Measurements from ENCODE around the gene SGF29. TPM values are rescaled to one million over a fixed set of nuclear protein-coding genes. Genes with fewer than 3 reads are reported as not detected.
A peak's percentile ranks its signal among the peaks of the same experiment; 100 is the strongest.

Gene SGF29
- total RNA-seq, 1 experiment from 2014 or later, result 44.7 TPM

DNA sequence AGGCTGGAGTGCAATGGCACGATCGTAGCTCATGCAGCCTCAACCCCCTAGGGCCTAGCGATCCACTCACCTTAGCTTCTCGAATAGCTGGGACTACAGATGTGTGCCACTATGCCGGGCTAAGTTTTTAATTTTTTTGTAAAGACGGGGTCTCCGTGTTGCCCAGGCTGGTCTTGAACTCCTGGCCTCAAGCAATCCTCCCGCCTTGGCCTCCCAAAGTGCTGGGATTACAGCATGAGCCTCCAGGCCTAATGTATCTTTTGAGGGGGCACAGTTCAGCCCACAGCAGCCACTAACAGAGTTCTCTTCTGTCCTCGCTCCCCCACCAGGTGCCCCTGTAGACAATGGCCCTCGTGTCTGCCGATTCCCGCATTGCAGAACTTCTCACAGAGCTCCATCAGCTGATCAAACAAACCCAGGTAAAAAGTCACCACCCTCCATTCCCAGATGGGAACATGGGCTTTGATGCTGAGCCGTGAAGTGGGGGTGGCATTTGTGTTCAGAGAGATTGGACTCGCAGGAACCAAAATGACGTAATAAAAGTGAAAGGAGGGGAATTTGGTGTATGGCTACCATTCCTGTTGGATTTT, 27.1 kb downstream of the SGF29 start:
- Histone ChIP-seq H3K79me2 (ENCODE audit: low read length) (peaks cover 27% of the 10 kb centered on the region), H3K36me3 (ENCODE audit: insufficient read depth, low read length) (peaks cover 13% of the 10 kb centered on the region; the same call in 1 of the 2 replicates), H2AFZ (ENCODE audit: low read length) (no peak overlapping the region), H3K4me3 (ENCODE audit: low read length) (no peak overlapping the region), H3K27ac (ENCODE audit: low read length) (no peak overlapping the region), H4K20me1 (ENCODE audit: insufficient read depth, low read depth, low read length) (no peaks in the 10 kb centered on the region), H3K9ac (ENCODE audit: low read length) (no peak overlapping the region), H3K4me1 (ENCODE audit: low read length) (peaks cover 2% of the 10 kb centered on the region), H3K9me3 (ENCODE audit: low read length) (no peaks in the 10 kb centered on the region), H3K27me3 (ENCODE audit: low read length) (no peaks in the 10 kb centered on the region), H3K9me2 (replicated peaks; ENCODE audit: insufficient read depth, low read length) (no peaks in the 10 kb centered on the region), H3K4me2 (ENCODE audit: low read depth, low read length, poor library complexity, severe bottlenecking) (no peak overlapping the region)
- no peak for DNase-seq

- Histone ChIP-seq H3K9me3 (ENCODE audit: low read length) (no peaks in the 10 kb centered on the region), H3K4me3 (ENCODE audit: low read length) (no peak overlapping the region), H3K9ac (ENCODE audit: low read length) (no peak overlapping the region), H3K4me1 (ENCODE audit: low read length) (peaks cover 5% of the 10 kb centered on the region), H3K27ac (ENCODE audit: low read length) (peak overlapping the region; percentile 43; the same call in 1 of the 2 replicates), H3K27me3 (ENCODE audit: low read length) (no peaks in the 10 kb centered on the region), H3K9me2 (replicated peaks; ENCODE audit: insufficient read depth, low read length) (no peaks in the 10 kb centered on the region), H3K79me2 (ENCODE audit: low read length) (no peaks in the 10 kb centered on the region), H3K4me2 (ENCODE audit: low read depth, low read length, poor library complexity, severe bottlenecking) (no peak overlapping the region), H3K36me3 (ENCODE audit: insufficient read depth, low read length) (peaks cover 20% of the 10 kb centered on the region; the same call in 1 of the 2 replicates), H4K20me1 (ENCODE audit: insufficient read depth, low read depth, low read length) (no peaks in the 10 kb centered on the region), H2AFZ (ENCODE audit: low read length) (no peak overlapping the region)
- DNase-seq, result no peak
These were observed 32.0 kb downstream of the SGF29 start for GRCh38 chr16:28585674-28586073.

- Histone ChIP-seq H3K79me2 (ENCODE audit: low read length) (no peaks in the 10 kb centered on the region), H3K4me3 (ENCODE audit: low read length) (no peak overlapping the region), H3K27ac (ENCODE audit: low read length) (0 out of 2 replicates have a peak overlapping the region, but pooled peaks have one; percentile 43), H3K4me2 (ENCODE audit: low read depth, low read length, poor library complexity, severe bottlenecking) (no peak overlapping the region), H3K36me3 (ENCODE audit: insufficient read depth, low read length) (peaks cover 14% of the 10 kb centered on the region; the same call in 1 of the 2 replicates), H3K9me3 (ENCODE audit: low read length) (no peaks in the 10 kb centered on the region), H3K9me2 (replicated peaks; ENCODE audit: insufficient read depth, low read length) (no peaks in the 10 kb centered on the region), H3K9ac (ENCODE audit: low read length) (no peak overlapping the region), H3K27me3 (ENCODE audit: low read length) (no peaks in the 10 kb centered on the region), H3K4me1 (ENCODE audit: low read length) (peaks cover 5% of the 10 kb centered on the region), H4K20me1 (ENCODE audit: insufficient read depth, low read depth, low read length) (no peaks in the 10 kb centered on the region), H2AFZ (ENCODE audit: low read length) (no peak overlapping the region)
- no peak for DNase-seq
These were observed 32.7 kb downstream of the SGF29 start for GRCh38 chr16:28586466-28586865.

- no peaks in the 10 kb centered on the region for H3K79me2 ChIP-seq (ENCODE audit: low read length)
- no peak for DNase-seq
- H3K36me3 ChIP-seq (ENCODE audit: insufficient read depth, low read length), result peaks cover 14% of the 10 kb centered on the region; the same call in 1 of the 2 replicates
- H3K4me2 ChIP-seq (ENCODE audit: low read depth, low read length, poor library complexity, severe bottlenecking), result no peak overlapping the region
- H2AFZ ChIP-seq (ENCODE audit: low read length), result no peak overlapping the region
- no peak overlapping the region for H3K9ac ChIP-seq (ENCODE audit: low read length)
- no peak overlapping the region for H3K27ac ChIP-seq (ENCODE audit: low read length)
- peaks cover 5% of the 10 kb centered on the region for H3K4me1 ChIP-seq (ENCODE audit: low read length)
- no peaks in the 10 kb centered on the region for H3K27me3 ChIP-seq (ENCODE audit: low read length)
- H3K9me2 ChIP-seq (replicated peaks; ENCODE audit: insufficient read depth, low read length), result no peaks in the 10 kb centered on the region
- no peaks in the 10 kb centered on the region for H3K9me3 ChIP-seq (ENCODE audit: low read length)
- no peak overlapping the region for H3K4me3 ChIP-seq (ENCODE audit: low read length)
- H4K20me1 ChIP-seq (ENCODE audit: insufficient read depth, low read depth, low read length), result no peaks in the 10 kb centered on the region
These were observed 33.7 kb downstream of the SGF29 start for GRCh38 chr16:28587386-28587785.

GRCh38 chr16:28589069-28589468, 35.3 kb downstream of the SGF29 start:
- Histone ChIP-seq H3K27ac (ENCODE audit: low read length) (no peak overlapping the region), H3K4me1 (ENCODE audit: low read length) (peaks cover 5% of the 10 kb centered on the region), H3K36me3 (ENCODE audit: insufficient read depth, low read length) (peaks cover 9% of the 10 kb centered on the region; the same call in 1 of the 2 replicates), H3K4me3 (ENCODE audit: low read length) (no peak overlapping the region), H3K79me2 (ENCODE audit: low read length) (no peaks in the 10 kb centered on the region), H3K4me2 (ENCODE audit: low read depth, low read length, poor library complexity, severe bottlenecking) (no peak overlapping the region), H3K27me3 (ENCODE audit: low read length) (no peaks in the 10 kb centered on the region), H3K9me3 (ENCODE audit: low read length) (no peaks in the 10 kb centered on the region), H2AFZ (ENCODE audit: low read length) (no peak overlapping the region), H3K9ac (ENCODE audit: low read length) (no peak overlapping the region), H4K20me1 (ENCODE audit: insufficient read depth, low read depth, low read length) (no peaks in the 10 kb centered on the region), H3K9me2 (replicated peaks; ENCODE audit: insufficient read depth, low read length) (no peaks in the 10 kb centered on the region)
- DNase-seq, result no peak

DNA sequence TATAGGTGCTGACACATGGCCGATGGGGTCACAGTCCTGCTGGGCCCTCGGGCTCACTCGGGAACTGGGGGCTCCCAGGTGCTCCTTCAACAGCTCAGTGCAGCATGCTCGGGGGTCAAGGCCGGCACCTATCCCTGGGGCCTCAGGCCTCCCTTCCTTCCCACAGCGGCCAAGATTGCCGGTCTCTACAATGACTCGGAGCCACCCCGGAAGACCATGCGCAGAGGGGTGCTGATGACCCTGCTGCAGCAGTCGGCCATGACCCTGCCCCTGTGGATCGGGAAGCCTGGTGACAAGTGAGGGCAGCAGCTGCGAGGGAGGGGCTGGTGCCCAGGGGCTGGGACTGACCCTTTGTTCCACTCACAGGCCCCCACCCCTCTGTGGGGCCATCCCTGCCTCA, 36.2 kb downstream of the SGF29 start:
- Histone ChIP-seq H3K4me2 (ENCODE audit: low read depth, low read length, poor library complexity, severe bottlenecking) (no peak overlapping the region), H3K9me2 (replicated peaks; ENCODE audit: insufficient read depth, low read length) (no peaks in the 10 kb centered on the region), H3K9ac (ENCODE audit: low read length) (no peak overlapping the region), H4K20me1 (ENCODE audit: insufficient read depth, low read depth, low read length) (no peaks in the 10 kb centered on the region), H3K9me3 (ENCODE audit: low read length) (no peaks in the 10 kb centered on the region), H3K4me1 (ENCODE audit: low read length) (peaks cover 6% of the 10 kb centered on the region), H2AFZ (ENCODE audit: low read length) (no peak overlapping the region), H3K27ac (ENCODE audit: low read length) (no peak overlapping the region), H3K36me3 (ENCODE audit: insufficient read depth, low read length) (peaks cover 9% of the 10 kb centered on the region; the same call in 1 of the 2 replicates), H3K79me2 (ENCODE audit: low read length) (no peaks in the 10 kb centered on the region), H3K4me3 (ENCODE audit: low read length) (no peak overlapping the region), H3K27me3 (ENCODE audit: low read length) (no peaks in the 10 kb centered on the region)
- no peak for DNase-seq

- no peak overlapping the region for H3K9ac ChIP-seq (ENCODE audit: low read length)
- peaks cover 9% of the 10 kb centered on the region; the same call in 1 of the 2 replicates for H3K36me3 ChIP-seq (ENCODE audit: insufficient read depth, low read length)
These were observed 36.9 kb downstream of the SGF29 start for GRCh38 chr16:28590384-28591340.

GRCh38 chr16:28591355-28591754, 37.6 kb downstream of the SGF29 start:
- no peak overlapping the region for H3K4me3 ChIP-seq (ENCODE audit: low read length)
- H3K36me3 ChIP-seq (ENCODE audit: insufficient read depth, low read length), result peaks cover 9% of the 10 kb centered on the region; the same call in 1 of the 2 replicates
- no peaks in the 10 kb centered on the region for H3K27me3 ChIP-seq (ENCODE audit: low read length)
- H3K4me2 ChIP-seq (ENCODE audit: low read depth, low read length, poor library complexity, severe bottlenecking), result no peak overlapping the region
- no peaks in the 10 kb centered on the region for H3K79me2 ChIP-seq (ENCODE audit: low read length)
- no peak for DNase-seq
- H3K9me2 ChIP-seq (replicated peaks; ENCODE audit: insufficient read depth, low read length), result no peaks in the 10 kb centered on the region
- no peaks in the 10 kb centered on the region for H3K9me3 ChIP-seq (ENCODE audit: low read length)
- H2AFZ ChIP-seq (ENCODE audit: low read length), result no peak overlapping the region
- peaks cover 6% of the 10 kb centered on the region for H3K4me1 ChIP-seq (ENCODE audit: low read length)
- no peak overlapping the region for H3K9ac ChIP-seq (ENCODE audit: low read length)
- no peak overlapping the region for H3K27ac ChIP-seq (ENCODE audit: low read length)
- no peaks in the 10 kb centered on the region for H4K20me1 ChIP-seq (ENCODE audit: insufficient read depth, low read depth, low read length)

More at GRCh38 chr16:28590384-28591340, 36.9 kb downstream of the SGF29 start:
- H3K4me1 ChIP-seq (ENCODE audit: low read length), result peaks cover 8% of the 10 kb centered on the region
- H3K79me2 ChIP-seq (ENCODE audit: low read length), result no peaks in the 10 kb centered on the region
- no peak overlapping the region for H2AFZ ChIP-seq (ENCODE audit: low read length)
- DNase-seq, result no peak
- H4K20me1 ChIP-seq (ENCODE audit: insufficient read depth, low read depth, low read length), result no peaks in the 10 kb centered on the region
- H3K9me2 ChIP-seq (replicated peaks; ENCODE audit: insufficient read depth, low read length), result no peaks in the 10 kb centered on the region
- no peak overlapping the region for H3K27ac ChIP-seq (ENCODE audit: low read length)
- H3K27me3 ChIP-seq (ENCODE audit: low read length), result no peaks in the 10 kb centered on the region
- no peak overlapping the region for H3K4me2 ChIP-seq (ENCODE audit: low read depth, low read length, poor library complexity, severe bottlenecking)
- no peaks in the 10 kb centered on the region for H3K9me3 ChIP-seq (ENCODE audit: low read length)
- H3K4me3 ChIP-seq (ENCODE audit: low read length), result no peak overlapping the region
